ENCODE results near the gene UHRF1. TPM values are rescaled to one million over a fixed set of nuclear protein-coding genes. Genes with fewer than 3 reads are reported as not detected.
"Not testable (repeated sequence)": the region's sequence is repeated elsewhere in the genome, so short reads cannot be mapped to it uniquely, and the experiment has no call there.

The UHRF1 gene
- total RNA-seq, 1 donor from 2014 or later: 5.3 TPM

DNA sequence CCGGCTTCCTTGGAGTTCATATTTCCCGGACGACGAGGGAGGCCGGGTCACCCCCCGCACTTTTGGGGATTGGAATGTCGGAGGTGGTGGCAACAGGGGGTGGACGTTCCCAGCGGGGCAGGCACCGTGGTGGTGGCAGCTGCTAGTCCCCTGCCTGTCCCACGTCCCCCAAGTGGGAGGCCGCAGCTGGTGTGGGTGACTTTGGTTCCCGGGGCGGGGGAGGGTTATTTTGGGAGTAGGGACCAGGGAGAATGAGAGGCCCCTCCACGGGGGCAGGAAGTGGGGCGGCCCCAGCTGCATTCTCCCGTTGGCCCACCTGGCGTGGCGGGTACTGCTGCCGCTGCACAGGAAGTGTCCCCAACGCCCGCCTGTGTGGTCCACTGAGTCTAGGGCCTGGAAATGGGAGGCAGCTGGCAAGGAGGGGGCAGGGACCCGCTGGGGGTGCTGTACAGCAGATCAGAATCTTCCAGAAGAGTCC lies 30.8 kb upstream of the UHRF1 start:
- no peak for TF ChIP-seq CTCF (IDR thresholded peaks at IDR 0.05; ENCODE audit: insufficient read depth, low read length, severe bottlenecking)
- DNase-seq (ENCODE audit: low read depth) (no peak), FAIRE-seq (no peak)
- Histone ChIP-seq H3K36me3 (ENCODE audit: control insufficient read depth, insufficient read depth, low read length) (no peaks in the 10 kb centered on the region), H3K4me3 (ENCODE audit: low read depth, low read length) (no peak overlapping the region), H3K27me3 (ENCODE audit: control insufficient read depth, insufficient read depth, low read length) (no peaks in the 10 kb centered on the region)

DNA sequence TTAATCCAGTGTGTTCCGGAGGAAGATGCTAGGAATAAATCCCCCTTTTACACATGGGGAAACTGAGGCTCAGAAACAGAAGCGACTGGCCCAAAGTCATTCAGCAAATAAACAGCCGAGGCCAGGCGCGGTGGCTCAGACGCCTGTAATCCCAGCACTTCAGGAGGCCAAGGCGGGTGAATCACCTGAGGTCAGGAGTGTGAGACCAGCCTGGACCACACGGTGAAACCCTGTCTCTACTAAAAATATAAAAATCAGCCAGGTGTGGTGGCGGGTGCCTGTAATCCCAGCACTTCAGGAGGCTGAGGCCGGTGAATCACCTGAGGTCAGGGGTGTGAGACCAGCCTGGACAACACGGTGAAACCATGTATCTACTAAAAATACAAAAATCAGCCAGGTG lies 30.3 kb upstream of the UHRF1 start:
- H3K36me3 ChIP-seq (ENCODE audit: control insufficient read depth, insufficient read depth, low read length): no peaks in the 10 kb centered on the region
- no peak for FAIRE-seq
- TF ChIP-seq CTCF (IDR thresholded peaks at IDR 0.05; ENCODE audit: insufficient read depth, low read length, severe bottlenecking): no peak
- no peak for DNase-seq (ENCODE audit: low read depth)
- no peak overlapping the region for H3K4me3 ChIP-seq (ENCODE audit: low read depth, low read length)
- no peaks in the 10 kb centered on the region for H3K27me3 ChIP-seq (ENCODE audit: control insufficient read depth, insufficient read depth, low read length)

GRCh38 chr19:4882874-4883273 lies 26.4 kb upstream of the UHRF1 start:
- DNase-seq (ENCODE audit: low read depth); H3K4me3 ChIP-seq (ENCODE audit: low read depth, low read length); H3K36me3 ChIP-seq (ENCODE audit: control insufficient read depth, insufficient read depth, low read length); FAIRE-seq; H3K27me3 ChIP-seq (ENCODE audit: control insufficient read depth, insufficient read depth, low read length): not testable (repeated sequence)

GRCh38 chr19:4884993-4885392 lies 24.3 kb upstream of the UHRF1 start:
- H3K4me3 ChIP-seq (ENCODE audit: low read depth, low read length); FAIRE-seq; H3K27me3 ChIP-seq (ENCODE audit: control insufficient read depth, insufficient read depth, low read length); H3K36me3 ChIP-seq (ENCODE audit: control insufficient read depth, insufficient read depth, low read length); DNase-seq (ENCODE audit: low read depth): not testable (repeated sequence)

DNA sequence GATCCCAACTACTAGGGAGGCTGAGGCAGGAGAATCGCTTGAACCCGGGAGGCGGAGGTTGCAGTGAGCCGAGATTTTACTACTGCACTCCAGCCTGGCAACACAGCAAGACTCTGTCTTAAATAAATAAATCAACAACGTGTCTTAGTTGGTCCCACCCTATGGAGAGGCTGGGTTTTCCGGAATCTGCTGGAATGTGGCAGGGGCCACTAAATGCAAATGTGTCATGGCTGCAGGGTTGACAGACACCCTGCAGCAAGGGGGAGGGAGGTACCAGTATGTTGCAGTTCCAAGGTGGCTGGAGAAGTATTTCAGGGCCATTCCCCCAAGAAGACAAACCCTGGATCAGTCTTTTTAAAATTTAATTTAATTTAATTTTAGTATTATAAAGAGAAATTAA lies 21.5 kb upstream of the UHRF1 start:
- not testable (repeated sequence) for H3K27me3 ChIP-seq (ENCODE audit: control insufficient read depth, insufficient read depth, low read length); H3K4me3 ChIP-seq (ENCODE audit: low read depth, low read length); DNase-seq (ENCODE audit: low read depth); H3K36me3 ChIP-seq (ENCODE audit: control insufficient read depth, insufficient read depth, low read length); FAIRE-seq

GRCh38 chr19:4889034-4889815 lies 20.1 kb upstream of the UHRF1 start:
- Histone ChIP-seq H3K4me3 (ENCODE audit: low read depth, low read length) (no peak overlapping the region), H3K36me3 (ENCODE audit: control insufficient read depth, insufficient read depth, low read length) (no peaks in the 10 kb centered on the region), H3K27me3 (ENCODE audit: control insufficient read depth, insufficient read depth, low read length) (no peaks in the 10 kb centered on the region)
- peak; percentile 95 for DNase-seq (ENCODE audit: low read depth)
- no peak for FAIRE-seq
- no peak for TF ChIP-seq CTCF (IDR thresholded peaks at IDR 0.05; ENCODE audit: insufficient read depth, low read length, severe bottlenecking)

DNA sequence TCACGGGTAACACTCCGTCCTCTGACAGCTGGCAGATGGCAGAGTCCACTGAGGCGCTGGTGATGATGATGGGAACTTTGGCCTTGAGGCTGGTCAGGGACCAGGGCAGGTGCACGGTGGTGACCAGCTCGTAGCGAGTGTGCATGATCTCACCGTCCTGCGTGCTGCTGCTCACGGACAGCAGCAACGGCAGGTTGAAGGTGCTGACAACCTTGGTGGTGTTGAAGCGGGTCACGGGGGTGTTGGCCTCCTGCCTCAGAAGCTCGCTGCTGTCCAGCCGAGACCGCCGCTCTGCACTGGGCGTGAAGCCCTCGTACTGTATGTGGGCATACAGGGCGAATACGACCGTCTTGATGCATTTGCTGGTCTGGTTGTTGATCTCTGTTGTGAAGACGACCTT lies 18.2 kb upstream of the UHRF1 start:
- no peak overlapping the region for H3K4me3 ChIP-seq (ENCODE audit: low read depth, low read length)
- no peak for DNase-seq (ENCODE audit: low read depth)
- no peak for TF ChIP-seq CTCF (IDR thresholded peaks at IDR 0.05; ENCODE audit: insufficient read depth, low read length, severe bottlenecking)
- no peak for FAIRE-seq
- H3K36me3 ChIP-seq (ENCODE audit: control insufficient read depth, insufficient read depth, low read length): no peaks in the 10 kb centered on the region
- H3K27me3 ChIP-seq (ENCODE audit: control insufficient read depth, insufficient read depth, low read length): no peaks in the 10 kb centered on the region

GRCh38 chr19:4892962-4893361 lies 16.3 kb upstream of the UHRF1 start:
- not testable (repeated sequence) for H3K27me3 ChIP-seq (ENCODE audit: control insufficient read depth, insufficient read depth, low read length); DNase-seq (ENCODE audit: low read depth); FAIRE-seq; H3K4me3 ChIP-seq (ENCODE audit: low read depth, low read length); H3K36me3 ChIP-seq (ENCODE audit: control insufficient read depth, insufficient read depth, low read length)
